ENCODE data around the gene TRAP1.
A peak's percentile ranks its signal among the peaks of the same experiment; 100 is the strongest.

The TRAP1 gene

GRCh38 chr16:3655396-3656159 is 61.7 kb downstream of the TRAP1 start:
- Histone ChIP-seq H3K27me3 (ENCODE audit: insufficient read depth, low read length) (no peaks in the 10 kb centered on the region), H3K4me3 (ENCODE audit: low read length) (no peak overlapping the region), H3K9me3 (ENCODE audit: low read length) (no peaks in the 10 kb centered on the region), H3K36me3 (ENCODE audit: insufficient read depth, low read length) (peaks cover 64% of the 10 kb centered on the region), H2AFZ (ENCODE audit: low read depth, low read length) (no peak overlapping the region), H3K4me1 (ENCODE audit: insufficient read depth, low read length) (no peaks in the 10 kb centered on the region)

- H2AFZ ChIP-seq (ENCODE audit: low read depth, low read length), result no peak overlapping the region
- H3K4me1 ChIP-seq (ENCODE audit: insufficient read depth, low read length), result no peaks in the 10 kb centered on the region
- peaks cover 61% of the 10 kb centered on the region for H3K36me3 ChIP-seq (ENCODE audit: insufficient read depth, low read length)
- no peak overlapping the region for H3K4me3 ChIP-seq (ENCODE audit: low read length)
- H3K27me3 ChIP-seq (ENCODE audit: insufficient read depth, low read length), result no peaks in the 10 kb centered on the region
- no peaks in the 10 kb centered on the region for H3K9me3 ChIP-seq (ENCODE audit: low read length)
Measured at GRCh38 chr16:3655030-3655395, 62.3 kb downstream of the TRAP1 start.

GRCh38 chr16:3654249-3654991 is 62.9 kb downstream of the TRAP1 start, which contains the start of gene DNASE1:
Gene DNASE1 (plus strand): TSS chr16:3654691. CDS start chr16:3655374, 683 bp downstream.
- Histone ChIP-seq H3K36me3 (ENCODE audit: insufficient read depth, low read length) (peaks cover 57% of the 10 kb centered on the region), H2AFZ (ENCODE audit: low read depth, low read length) (no peak within 1 kb of the TSS), H3K4me3 (ENCODE audit: low read length) (no peak within 1 kb of the TSS), H3K9me3 (ENCODE audit: low read length) (no peaks in the 10 kb centered on the region), H3K4me1 (ENCODE audit: insufficient read depth, low read length) (no peaks in the 10 kb centered on the region), H3K27me3 (ENCODE audit: insufficient read depth, low read length) (no peaks in the 10 kb centered on the region)

- H3K27me3 ChIP-seq (ENCODE audit: insufficient read depth, low read length), result no peaks in the 10 kb centered on the region
- H3K4me3 ChIP-seq (ENCODE audit: low read length), result no peak overlapping the region
- H3K9me3 ChIP-seq (ENCODE audit: low read length), result no peaks in the 10 kb centered on the region
- H3K4me1 ChIP-seq (ENCODE audit: insufficient read depth, low read length), result no peaks in the 10 kb centered on the region
- no peak overlapping the region for H2AFZ ChIP-seq (ENCODE audit: low read depth, low read length)
- H3K36me3 ChIP-seq (ENCODE audit: insufficient read depth, low read length), result peaks cover 45% of the 10 kb centered on the region
Measured at GRCh38 chr16:3652373-3653195, 64.7 kb downstream of the TRAP1 start.

- peaks cover 3% of the 10 kb centered on the region for H3K4me1 ChIP-seq (ENCODE audit: insufficient read depth, low read length)
- H3K27me3 ChIP-seq (ENCODE audit: insufficient read depth, low read length), result no peaks in the 10 kb centered on the region
- no peaks in the 10 kb centered on the region for H3K9me3 ChIP-seq (ENCODE audit: low read length)
- H2AFZ ChIP-seq (ENCODE audit: low read depth, low read length), result no peak overlapping the region
- H3K36me3 ChIP-seq (ENCODE audit: insufficient read depth, low read length), result peaks cover 36% of the 10 kb centered on the region
- H3K4me3 ChIP-seq (ENCODE audit: low read length), result no peak overlapping the region
Measured at GRCh38 chr16:3651461-3652372, 65.6 kb downstream of the TRAP1 start.

GRCh38 chr16:3650631-3651265 is 66.6 kb downstream of the TRAP1 start:
- no peaks in the 10 kb centered on the region for H3K27me3 ChIP-seq (ENCODE audit: insufficient read depth, low read length)
- H2AFZ ChIP-seq (ENCODE audit: low read depth, low read length), result no peak overlapping the region
- peaks cover 13% of the 10 kb centered on the region for H3K4me1 ChIP-seq (ENCODE audit: insufficient read depth, low read length)
- no peak overlapping the region for H3K4me3 ChIP-seq (ENCODE audit: low read length)
- peaks cover 28% of the 10 kb centered on the region for H3K36me3 ChIP-seq (ENCODE audit: insufficient read depth, low read length)
- H3K9me3 ChIP-seq (ENCODE audit: low read length), result no peaks in the 10 kb centered on the region

- Histone ChIP-seq H3K27me3 (ENCODE audit: insufficient read depth, low read length) (no peaks in the 10 kb centered on the region), H3K9me3 (ENCODE audit: low read length) (no peaks in the 10 kb centered on the region), H3K36me3 (ENCODE audit: insufficient read depth, low read length) (no peaks in the 10 kb centered on the region), H3K4me3 (ENCODE audit: low read length) (no peak overlapping the region), H2AFZ (ENCODE audit: low read depth, low read length) (no peak overlapping the region), H3K4me1 (ENCODE audit: insufficient read depth, low read length) (peaks cover 24% of the 10 kb centered on the region)
Measured at GRCh38 chr16:3646348-3646920, 70.9 kb downstream of the TRAP1 start.

GRCh38 chr16:3645504-3646347 is 71.6 kb downstream of the TRAP1 start:
- Histone ChIP-seq H2AFZ (ENCODE audit: low read depth, low read length) (peak overlapping the region; percentile 42), H3K9me3 (ENCODE audit: low read length) (no peaks in the 10 kb centered on the region), H3K4me1 (ENCODE audit: insufficient read depth, low read length) (peaks cover 24% of the 10 kb centered on the region), H3K36me3 (ENCODE audit: insufficient read depth, low read length) (no peaks in the 10 kb centered on the region), H3K4me3 (ENCODE audit: low read length) (peak overlapping the region; percentile 27), H3K27me3 (ENCODE audit: insufficient read depth, low read length) (no peaks in the 10 kb centered on the region)

- H3K4me3 ChIP-seq (ENCODE audit: low read length), result peak overlapping the region; percentile 27
- peak overlapping the region; percentile 42 for H2AFZ ChIP-seq (ENCODE audit: low read depth, low read length)
- H3K27me3 ChIP-seq (ENCODE audit: insufficient read depth, low read length), result no peaks in the 10 kb centered on the region
- H3K9me3 ChIP-seq (ENCODE audit: low read length), result no peaks in the 10 kb centered on the region
- H3K36me3 ChIP-seq (ENCODE audit: insufficient read depth, low read length), result no peaks in the 10 kb centered on the region
- H3K4me1 ChIP-seq (ENCODE audit: insufficient read depth, low read length), result peaks cover 24% of the 10 kb centered on the region
Measured at GRCh38 chr16:3645108-3645503, 72.2 kb downstream of the TRAP1 start.

GRCh38 chr16:3643095-3643730 is 74.1 kb downstream of the TRAP1 start:
- no peak overlapping the region for H2AFZ ChIP-seq (ENCODE audit: low read depth, low read length)
- no peaks in the 10 kb centered on the region for H3K27me3 ChIP-seq (ENCODE audit: insufficient read depth, low read length)
- no peaks in the 10 kb centered on the region for H3K36me3 ChIP-seq (ENCODE audit: insufficient read depth, low read length)
- no peak overlapping the region for H3K4me3 ChIP-seq (ENCODE audit: low read length)
- H3K4me1 ChIP-seq (ENCODE audit: insufficient read depth, low read length), result peaks cover 24% of the 10 kb centered on the region
- peaks cover 5% of the 10 kb centered on the region for H3K9me3 ChIP-seq (ENCODE audit: low read length)
